IMR-90 (cell line): ENCODE data around the gene PACS1. TPM values are rescaled to one million over a fixed set of nuclear protein-coding genes. Genes with fewer than 3 reads are reported as not detected.

Source experiments
- ATAC-seq: fragments of 200-7000 bp; cut with Tn5 transposase; 2 replicates; pipeline ENCODE4 v1.9.1; 2020; ENCODE audit warnings: low read depth, mild to moderate bottlenecking, moderate library complexity
- BruUV-seq: library from RNA; stranded (reverse); fragments of 400-500 nt; replicated peaks from 2 replicates; lab custom pipeline; 2021; lab: Mats Ljungman, UMichigan
- CTCF ChIA-PET: fragments of 300-600 bp; formaldehyde crosslinking; extraction: SDS; loops from one replicate; lab custom pipeline; 2021; ENCODE audit warnings: antibody characterized with exemption; lab: Yijun Ruan, JAX
- POLR2A ChIA-PET: fragments of 300-600 bp; sonication (Branson Sonifier 250); formaldehyde crosslinking; loops from one replicate; lab custom pipeline; 2022; ENCODE audit warnings: antibody characterized with exemption; ENCODE audit not compliant: unreplicated experiment; lab: Charles Lee
- DNase-seq: peaks from one replicate; pipeline ENCODE4 v3.0.0; 2013
- H2AFZ ChIP-seq: replicated peaks from 2 replicates; pipeline ENCODE3; 2013; ENCODE audit warnings: low read length, mild to moderate bottlenecking; ENCODE audit not compliant: poor library complexity
- H2AK5ac ChIP-seq: 2 replicates; pipeline ENCODE4 v1.6.1; 2013; ENCODE audit warnings: low read depth, low read length, inconsistent platforms
- H2AK9ac ChIP-seq: replicated peaks from 2 replicates; pipeline ENCODE3; 2013; ENCODE audit warnings: mild to moderate bottlenecking, low read depth, low read length, moderate library complexity; ENCODE audit not compliant: poor library complexity
- H2BK120ac ChIP-seq: 2 replicates; pipeline ENCODE4 v1.6.1; 2013; ENCODE audit warnings: low read depth, low read length, inconsistent platforms
- H2BK15ac ChIP-seq: 3 replicates; pipeline ENCODE4 v1.6.1; 2013; ENCODE audit warnings: low read depth, low read length, inconsistent platforms
- H2BK20ac ChIP-seq: 2 replicates; pipeline ENCODE4 v1.6.1; 2013; ENCODE audit warnings: low read depth, mild to moderate bottlenecking, inconsistent platforms, low read length, moderate library complexity
- H2BK5ac ChIP-seq: 2 replicates; pipeline ENCODE4 v1.6.1; 2013; ENCODE audit warnings: mild to moderate bottlenecking, low read depth, low read length, inconsistent platforms; ENCODE audit not compliant: poor library complexity, severe bottlenecking
- H3K14ac ChIP-seq: replicated peaks from 2 replicates; pipeline ENCODE4 v1.6.1; 2013; ENCODE audit warnings: low read depth, low read length, inconsistent platforms
- H3K18ac ChIP-seq: 2 replicates; pipeline ENCODE4 v1.6.1; 2013; ENCODE audit warnings: low read depth, low read length, control low read depth
- H3K23ac ChIP-seq: 2 replicates; pipeline ENCODE4 v1.6.1; 2013; ENCODE audit warnings: low read depth, low read length, inconsistent platforms
- H3K27ac ChIP-seq: 2 replicates; pipeline ENCODE4 v1.5.1; 2013; ENCODE audit warnings: mild to moderate bottlenecking, control low read depth, low read length; ENCODE audit not compliant: insufficient read depth
- H3K27me3 ChIP-seq: 2 replicates; pipeline ENCODE4 v1.6.1; 2013; ENCODE audit warnings: low read length; ENCODE audit not compliant: control insufficient read depth, insufficient read depth
- H3K36me3 ChIP-seq: 2 replicates; pipeline ENCODE4 v1.6.1; 2013; ENCODE audit warnings: low read length, mixed read lengths; ENCODE audit not compliant: control insufficient read depth, insufficient read depth
- H3K4ac ChIP-seq: 2 replicates; pipeline ENCODE4 v1.6.1; 2013; ENCODE audit warnings: low read depth, low read length, inconsistent platforms
- H3K4me1 ChIP-seq: 2 replicates; pipeline ENCODE4 v1.6.1; 2013; ENCODE audit warnings: low read length, mixed read lengths; ENCODE audit not compliant: control insufficient read depth, insufficient read depth
- H3K4me2 ChIP-seq: 2 replicates; pipeline ENCODE4 v1.6.1; 2013; ENCODE audit warnings: low read depth, mild to moderate bottlenecking, control low read depth, low read length, moderate library complexity
- H3K4me3 ChIP-seq: 2 replicates; pipeline ENCODE4 v1.5.1; 2013; ENCODE audit warnings: low read depth, mild to moderate bottlenecking, control low read depth, low read length, moderate library complexity; ENCODE audit not compliant: insufficient read depth
- H3K56ac ChIP-seq: 2 replicates; pipeline ENCODE4 v1.6.1; 2013; ENCODE audit warnings: low read length, inconsistent platforms; ENCODE audit not compliant: insufficient read depth; ENCODE audit errors: extremely low read depth
- H3K79me1 ChIP-seq, 2 experiments: 2 replicates each; pipeline ENCODE4 v1.6.1; 2013; ENCODE audit warnings: low read length in 2 of 2, inconsistent platforms in 1 of 2, low read depth in 1 of 2
- H3K9ac ChIP-seq: 2 replicates; pipeline ENCODE4 v1.6.1; 2013; ENCODE audit warnings: low read depth, low read length, control low read depth
- H3K9me1 ChIP-seq: 2 replicates; pipeline ENCODE4 v1.6.1; 2013; ENCODE audit warnings: low read length, inconsistent platforms; ENCODE audit not compliant: insufficient read depth
- H3K9me3 ChIP-seq: 2 replicates; pipeline ENCODE4 v1.6.1; 2013; ENCODE audit warnings: low read length; ENCODE audit not compliant: control insufficient read depth, insufficient read depth
- H4K20me1 ChIP-seq: 2 replicates; pipeline ENCODE4 v1.6.1; 2013; ENCODE audit warnings: low read length, inconsistent platforms; ENCODE audit not compliant: insufficient read depth
- H4K5ac ChIP-seq: 2 replicates; pipeline ENCODE4 v1.6.1; 2013; ENCODE audit warnings: mild to moderate bottlenecking, low read depth, low read length, control low read depth
- H4K8ac ChIP-seq, 2 experiments: 2 replicates each; pipeline ENCODE4 v1.6.1; 2013; ENCODE audit warnings: low read depth in 2 of 2, low read length in 2 of 2, control low read depth in 1 of 2, inconsistent platforms in 1 of 2
- H4K91ac ChIP-seq: 2 replicates; pipeline ENCODE4 v1.6.1; 2013; ENCODE audit warnings: low read depth, low read length, inconsistent platforms; ENCODE audit not compliant: insufficient read depth
- BHLHE40 ChIP-seq: fragments of 150-350 bp; IDR thresholded peaks from 2 replicates; pipeline ENCODE4 v1.6.1; 2016; ENCODE audit warnings: mild to moderate bottlenecking, low read depth, low read length
- RFX5 ChIP-seq: IDR thresholded peaks from 2 replicates; pipeline ENCODE4 v1.8.0; 2012; ENCODE audit warnings: low read depth, mild to moderate bottlenecking, low read length, moderate library complexity
- WGBS, 2 experiments: methylation state at CpG; one replicate each; pipeline versions ENCODE4 v1.1.5 to v1.1.7; 2013; ENCODE audit warnings: missing lambda C conversion rate in 2 of 2; ENCODE audit not compliant: insufficient read length in 1 of 2; ENCODE audit errors: extremely low coverage in 2 of 2; 5-methylcytosine and 5-hydroxymethylcytosine counted together
- dilution Hi-C: fragments of 300-500 bp; cut with HindIII; formaldehyde crosslinking; loops from one replicate; pipeline ENCODE4 v1.14.3; 2018; ENCODE audit warnings: low sequenced_read_pairs; ENCODE audit not compliant: unreplicated experiment
- in situ Hi-C: fragments of 300-500 bp; cut with MboI; formaldehyde crosslinking; loops from 3 replicates; pipeline ENCODE4 v1.14.3; 2019; ENCODE audit warnings: low sequenced_read_pairs, inconsistent platforms, mixed read lengths
- intact Hi-C: fragments of 100-400 bp; cut with micrococcal nuclease; formaldehyde crosslinking; loops from 2 replicates; pipeline ENCODE4 v1.10.0; 2022
- polyA plus RNA-seq, 3 experiments: library from polyadenylated mRNA; depleted of rRNA; stranded (reverse); fragments of >200 nt; gene quantifications; 2 replicates each; pipeline ENCODE4 v1.2.3, GENCODE V29; 2012; ENCODE audit warnings: low replicate concordance in 1 of 3
- total RNA-seq: library from RNA; depleted of rRNA; stranded (reverse); fragments of >200 nt; gene quantifications from 2 replicates; pipeline ENCODE4 v1.2.3, GENCODE V29; 2012
- TF ChIP-seq, protein P1 (sequence below): conservative IDR thresholded peaks from 2 replicates; pipeline ENCODE4 v1.5.1; 2012; ENCODE audit warnings: mild to moderate bottlenecking, low read depth, low read length, improper control_type of control experiment

The PACS1 gene
- total and polyA plus RNA-seq, 2 of the 4 experiments (the other 2 are of a cell fraction) = 7.3 to 32.0 TPM

DNA sequence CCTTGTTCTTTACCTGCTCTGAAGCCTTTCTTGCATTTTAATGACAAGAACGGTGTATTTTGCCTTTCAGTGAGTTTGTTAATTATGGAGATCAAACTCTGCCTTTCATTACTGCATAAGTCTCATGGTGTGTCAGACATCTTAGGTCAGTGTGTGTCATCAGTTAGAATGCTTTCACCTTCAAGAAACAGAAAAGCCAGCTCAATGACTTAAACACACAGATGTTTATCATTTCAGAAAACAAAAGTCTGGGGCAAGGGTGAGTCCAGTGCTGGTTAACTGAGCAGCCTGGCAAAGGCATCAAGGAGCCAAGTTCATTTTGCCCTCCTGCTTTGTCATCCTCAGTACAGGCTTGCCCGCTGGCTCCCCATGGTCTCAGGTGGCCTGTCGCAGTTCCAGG lies 54.5 kb downstream of the PACS1 start:
- Histone ChIP-seq H3K4me2 (peak overlapping the region; percentile 27; the same call in 1 of the 2 replicates), H3K9me3 (no peaks in the 10 kb centered on the region), H3K4me3 (no peak overlapping the region), H3K9me1 (peaks cover 20% of the 10 kb centered on the region), H4K20me1 (peaks cover 3% of the 10 kb centered on the region), H3K4ac (peak overlapping the region; percentile 57), H3K27me3 (no peaks in the 10 kb centered on the region), H2AFZ (no peak overlapping the region), H3K4me1 (peaks cover 19% of the 10 kb centered on the region), H4K5ac (peak overlapping the region; percentile 65; the same call in 1 of the 2 replicates), H4K91ac (peak overlapping the region; percentile 52), H3K9ac (no peak overlapping the region), H3K23ac (peak overlapping the region; percentile 13; the same call in 1 of the 2 replicates), H4K8ac (no peak overlapping the region; a peak in 1 of 4 replicates), H3K14ac (peak overlapping the region; percentile 11), H2BK15ac (0 out of 3 replicates have a peak overlapping the region, but pooled peaks have one; percentile 5), H2BK5ac (peak overlapping the region; percentile 77), H3K56ac (no peak overlapping the region), H2BK120ac (no peak overlapping the region), H3K27ac (peak overlapping the region; percentile 6; the same call in 1 of the 2 replicates), H2AK9ac (no peak overlapping the region), H2BK20ac (no peak overlapping the region; the same call in 1 of the 2 replicates), H2AK5ac (peak overlapping the region; percentile 56; the same call in 1 of the 2 replicates), H3K79me1 (peaks cover 35 to 79% of the 10 kb centered on the region in 2 experiments), H3K36me3 (no peaks in the 10 kb centered on the region), H3K18ac (peak overlapping the region; percentile 61; the same call in 1 of the 2 replicates)
- peak; percentile 49 for ATAC-seq
- 92% methylated on average over 2 of the region's 3 CpGs; no CpG with 5 or more reads in 1 of the 2 experiments for WGBS, 2 experiments
- intact Hi-C loops = no loop called here
- POLR2A ChIA-PET = no interaction called here
- 0 out of 2 replicates have a peak, but pooled peaks have one; percentile 29 for TF ChIP-seq BHLHE40
- no peak for TF ChIP-seq RFX5
- TF ChIP-seq, protein P1, sequence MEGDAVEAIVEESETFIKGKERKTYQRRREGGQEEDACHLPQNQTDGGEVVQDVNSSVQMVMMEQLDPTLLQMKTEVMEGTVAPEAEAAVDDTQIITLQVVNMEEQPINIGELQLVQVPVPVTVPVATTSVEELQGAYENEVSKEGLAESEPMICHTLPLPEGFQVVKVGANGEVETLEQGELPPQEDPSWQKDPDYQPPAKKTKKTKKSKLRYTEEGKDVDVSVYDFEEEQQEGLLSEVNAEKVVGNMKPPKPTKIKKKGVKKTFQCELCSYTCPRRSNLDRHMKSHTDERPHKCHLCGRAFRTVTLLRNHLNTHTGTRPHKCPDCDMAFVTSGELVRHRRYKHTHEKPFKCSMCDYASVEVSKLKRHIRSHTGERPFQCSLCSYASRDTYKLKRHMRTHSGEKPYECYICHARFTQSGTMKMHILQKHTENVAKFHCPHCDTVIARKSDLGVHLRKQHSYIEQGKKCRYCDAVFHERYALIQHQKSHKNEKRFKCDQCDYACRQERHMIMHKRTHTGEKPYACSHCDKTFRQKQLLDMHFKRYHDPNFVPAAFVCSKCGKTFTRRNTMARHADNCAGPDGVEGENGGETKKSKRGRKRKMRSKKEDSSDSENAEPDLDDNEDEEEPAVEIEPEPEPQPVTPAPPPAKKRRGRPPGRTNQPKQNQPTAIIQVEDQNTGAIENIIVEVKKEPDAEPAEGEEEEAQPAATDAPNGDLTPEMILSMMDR = no peak
- in situ Hi-C loops = no loop called here
- DNase-seq = peak; percentile 83
- dilution Hi-C loops = no loop called here
- CTCF ChIA-PET = interaction anchor here (1.0 kb wide), 1 partner anchor 11 kb away, joined by 3 read pairs; no protein-coding TSS in a partner anchor
- no TSS peak for BruUV-seq
